ENCODE measurements around the gene CPA1. TPM values are rescaled to one million over a fixed set of nuclear protein-coding genes. Genes with fewer than 3 reads are reported as not detected.
A peak's percentile ranks its signal among the peaks of the same experiment; 100 is the strongest.

Gene CPA1
- total and polyA plus RNA-seq, 10 of the 15 experiments (the other 5 are each of a cell fraction or from before 2014, with no cell fraction given) = 8.0 TPM; not detected in 9

- TF ChIP-seq RELB (IDR thresholded peaks at IDR 0.05; ENCODE audit: low read depth) (peak; percentile 21; the same call in 1 of the 2 replicates), KDM1A (IDR thresholded peaks at IDR 0.05; ENCODE audit: borderline replicate concordance) (no peak), EZH2 (IDR thresholded peaks at IDR 0.05; ENCODE audit: borderline replicate concordance, control insufficient read depth, low read depth, low read length) (no peak), YY1 (IDR thresholded peaks at IDR 0.05; ENCODE audit: low read depth, low read length) (peak; percentile 31; the same call in 1 of the 2 replicates), BACH1 (IDR thresholded peaks at IDR 0.05; ENCODE audit: borderline replicate concordance) (no peak), POLR2AphosphoS2 (IDR thresholded peaks at IDR 0.05; ENCODE audit: low read depth, low read length) (no peak), NBN (IDR thresholded peaks at IDR 0.05) (no peak), TARDBP (IDR thresholded peaks at IDR 0.05; ENCODE audit: borderline replicate concordance) (no peak), TAF1 (IDR thresholded peaks at IDR 0.05; ENCODE audit: borderline replicate concordance, low read depth, low read length) (no peak; the same call in 1 of the 2 replicates), SRF (IDR thresholded peaks at IDR 0.05; ENCODE audit: low read depth in 2 of 2, low read length in 2 of 2) (peak; percentile 93 to 99), NRF1 (conservative IDR thresholded peaks at IDR 0.05; ENCODE audit: low read depth, low read length) (no peak), CEBPB (IDR thresholded peaks at IDR 0.05; ENCODE audit: borderline replicate concordance in 1 of 2, low read depth in 2 of 2, low read length in 2 of 2) (no peak), CEBPZ (IDR thresholded peaks at IDR 0.05; ENCODE audit: low read depth, low read length) (no peak), REST (IDR thresholded peaks at IDR 0.05; ENCODE audit: low read depth, low read length) (no peak), EGR1 (IDR thresholded peaks at IDR 0.05; ENCODE audit: borderline replicate concordance in 1 of 2, low read depth in 2 of 2, low read length in 2 of 2) (peak in 1 of 2 experiments; percentile 89; a peak in 2 of 3 replicates), CBX3 (IDR thresholded peaks at IDR 0.05; ENCODE audit: borderline replicate concordance, low read depth) (no peak), NFYA (IDR thresholded peaks at IDR 0.05; ENCODE audit: borderline replicate concordance, low read depth, low read length) (no peak), NR2C2 (IDR thresholded peaks at IDR 0.05; ENCODE audit: borderline replicate concordance, control insufficient read depth, insufficient read length, low read depth) (no peak)
Measured at GRCh38 chr7:130365511-130366441, 14.5 kb upstream of the CPA1 start (continued).
